GM19240 (cell line): ENCODE data around the gene CNN1.
"Not testable (repeated sequence)": the region's sequence is repeated elsewhere in the genome, so short reads cannot be mapped to it uniquely, and the experiment has no call there.

Experiments
- DNase-seq: peaks from one replicate; pipeline ENCODE4 v3.0.0; 2011; ENCODE audit warnings: low spot score; ENCODE audit not compliant: insufficient read length

The CNN1 gene

DNA sequence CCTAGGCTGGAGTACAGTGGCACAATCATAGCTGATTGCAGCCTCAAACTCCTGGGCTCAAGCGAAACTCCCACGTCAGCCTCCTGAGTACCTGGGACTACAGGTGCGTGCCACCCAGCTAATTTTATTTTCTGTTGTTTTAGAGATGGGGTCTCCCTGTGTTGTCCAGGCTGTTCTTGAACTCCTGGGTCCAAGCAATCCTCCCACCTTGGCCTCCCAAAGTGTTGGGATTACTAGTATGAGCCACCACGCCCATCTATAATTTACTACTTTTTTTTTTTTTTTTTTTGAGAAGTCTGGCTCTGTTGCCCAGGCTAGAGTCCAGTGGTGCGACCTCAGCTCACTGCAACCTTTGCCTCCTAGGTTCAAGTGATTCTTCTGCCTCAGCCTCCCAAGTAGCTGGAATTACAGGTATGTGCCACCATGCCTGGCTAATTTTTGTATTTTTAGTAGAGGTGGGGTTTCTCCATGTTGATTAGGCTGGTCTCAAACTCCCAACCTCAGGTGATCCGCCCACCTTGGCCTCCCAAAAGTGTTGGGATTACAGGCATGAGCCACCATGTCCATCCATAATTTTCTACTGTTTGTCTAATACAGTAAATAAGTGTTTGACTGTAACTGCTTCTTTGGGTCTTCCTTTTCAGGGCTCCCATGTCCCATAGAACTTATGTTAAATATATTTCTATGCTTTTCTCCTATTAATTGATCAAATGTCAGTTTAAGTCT lies 25.6 kb downstream of the CNN1 start:
- DNase-seq, result not testable (repeated sequence)

DNA sequence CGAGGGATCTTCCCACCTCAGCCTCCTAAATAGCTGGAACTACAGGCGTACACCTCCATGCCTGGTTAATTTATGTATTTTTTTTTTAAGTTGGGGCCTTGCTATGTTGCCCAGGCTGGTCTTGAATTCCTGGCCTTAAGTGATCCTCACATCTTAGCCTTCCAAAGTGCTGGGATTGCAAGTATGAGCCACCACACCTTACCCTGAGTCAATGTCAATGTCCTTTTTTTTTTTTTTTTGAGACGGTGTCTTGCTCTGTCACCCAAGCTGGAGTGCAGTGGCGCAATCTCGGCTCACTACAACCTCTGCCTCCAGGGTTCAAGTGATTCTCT lies 27.0 kb downstream of the CNN1 start:
- DNase-seq, result not testable (repeated sequence)

DNA sequence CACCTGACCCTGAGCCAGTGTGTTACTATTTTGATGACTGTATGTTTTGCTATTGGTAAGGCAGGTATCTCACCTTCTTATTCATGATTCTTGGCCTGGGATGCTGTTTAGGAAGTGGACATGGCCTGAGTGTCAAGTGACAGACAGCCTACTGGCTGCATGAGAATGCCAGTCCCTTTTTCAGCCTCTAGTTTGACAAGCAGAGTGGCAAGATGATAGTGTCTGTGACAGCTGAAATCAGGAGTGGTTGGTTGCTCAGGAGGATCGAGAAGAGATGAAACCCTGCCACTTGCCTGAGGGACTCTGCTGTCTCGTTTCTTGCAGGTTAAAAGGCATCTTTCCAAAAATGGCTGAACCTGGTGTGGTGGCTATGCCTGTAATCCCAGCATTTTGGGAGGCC lies 27.5 kb downstream of the CNN1 start:
- no peak for DNase-seq

DNA sequence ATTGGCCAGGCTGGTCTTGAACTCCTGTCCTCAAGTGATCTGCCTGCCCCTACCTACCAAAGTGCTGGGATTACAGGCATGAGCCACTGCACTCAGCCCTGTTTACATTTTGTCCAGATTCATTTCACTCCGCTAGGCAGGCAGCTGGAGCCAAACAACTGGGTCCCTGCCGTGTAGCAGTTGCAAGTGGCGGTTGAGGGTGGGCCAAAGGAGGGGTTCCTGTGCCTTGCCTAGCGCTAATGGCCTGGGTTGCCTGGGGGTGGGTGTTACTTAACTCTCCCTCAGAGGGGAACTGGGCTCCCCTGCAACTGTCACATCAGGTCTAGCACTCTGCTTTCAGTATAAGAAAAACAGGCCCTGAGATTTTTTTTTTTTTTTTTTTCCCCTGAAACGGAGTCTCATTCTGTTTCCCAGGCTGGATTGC lies 31.4 kb downstream of the CNN1 start:
- DNase-seq, result no peak

DNA sequence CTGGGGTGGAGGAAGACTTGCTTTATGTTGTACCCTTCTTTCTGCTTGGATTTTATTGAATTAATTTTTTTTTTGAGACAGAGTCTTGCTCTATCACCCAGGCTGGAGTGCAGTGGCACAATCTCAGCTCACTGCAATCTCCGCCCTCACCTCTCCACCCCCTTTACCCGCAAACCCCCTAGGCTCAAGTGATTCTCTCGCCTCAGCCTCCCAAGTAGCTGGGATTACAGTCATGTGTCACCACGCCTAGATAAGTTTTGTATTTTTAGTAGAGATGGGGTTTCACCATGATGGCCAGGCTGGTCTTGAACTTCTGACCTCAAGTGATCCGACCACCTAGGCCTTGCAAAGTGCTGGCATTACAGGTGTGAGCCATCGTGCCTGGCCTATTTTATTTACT lies 34.7 kb downstream of the CNN1 start:
- not testable (repeated sequence) for DNase-seq

DNA sequence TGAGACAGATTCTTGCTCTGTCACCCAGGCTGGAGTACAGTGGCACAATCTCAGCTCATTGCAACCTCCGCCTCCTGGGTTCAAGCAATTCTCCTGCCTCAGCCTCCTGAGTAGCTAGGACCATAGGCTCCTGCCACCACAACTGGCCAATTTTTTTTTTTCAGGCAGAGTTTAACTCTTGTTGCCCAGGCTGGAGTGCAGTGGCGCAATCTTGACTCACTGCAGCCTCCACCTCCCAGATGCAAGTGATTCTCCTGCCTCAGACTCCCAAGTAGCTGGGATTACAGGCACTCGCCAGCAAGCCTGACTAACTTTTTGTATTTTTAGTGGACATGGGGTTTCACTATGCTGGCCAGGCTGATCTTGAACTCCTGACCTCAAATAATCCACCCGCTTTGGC lies 35.1 kb downstream of the CNN1 start:
- DNase-seq, result not testable (repeated sequence)

DNA sequence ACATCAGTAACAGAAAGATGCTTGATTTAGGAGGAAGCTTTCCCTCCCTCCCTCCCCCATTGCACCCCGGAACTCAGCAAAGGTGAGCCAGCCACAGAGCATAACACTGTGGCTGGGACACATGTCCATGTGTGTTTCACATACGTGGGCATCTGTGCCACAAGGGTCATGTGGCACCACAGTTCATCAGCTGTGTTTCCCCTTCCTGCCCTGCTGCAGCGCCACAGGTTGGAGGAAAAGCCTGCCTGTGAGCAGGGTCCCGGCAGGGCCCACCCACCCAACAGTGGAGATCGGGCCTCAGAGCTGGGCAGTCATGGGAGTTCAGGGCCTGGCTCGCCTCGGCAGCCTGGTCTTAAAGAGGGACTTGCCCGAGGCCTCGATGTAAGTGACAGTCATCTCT lies 36.0 kb downstream of the CNN1 start:
- DNase-seq, result no peak

DNA sequence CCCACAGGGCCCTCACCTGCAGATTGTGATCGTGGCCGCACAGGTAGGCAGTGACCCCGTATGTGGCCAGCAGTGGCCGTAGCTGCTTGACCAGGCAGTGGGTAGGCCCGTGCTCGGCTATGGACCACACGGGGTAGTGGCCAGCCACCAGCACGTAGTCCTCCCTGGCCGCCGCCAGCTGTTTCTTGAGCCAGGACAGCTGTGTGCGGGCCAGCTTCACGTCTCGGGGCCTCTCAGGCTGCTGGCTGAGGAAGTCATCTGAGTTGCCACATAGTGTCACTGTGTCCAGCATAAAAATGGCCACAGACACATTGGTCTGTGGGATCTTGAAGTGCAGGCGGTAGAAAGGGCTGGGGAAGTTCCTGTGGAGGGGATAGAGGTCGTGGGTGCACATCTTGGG lies 37.6 kb downstream of the CNN1 start:
- DNase-seq, result no peak

DNA sequence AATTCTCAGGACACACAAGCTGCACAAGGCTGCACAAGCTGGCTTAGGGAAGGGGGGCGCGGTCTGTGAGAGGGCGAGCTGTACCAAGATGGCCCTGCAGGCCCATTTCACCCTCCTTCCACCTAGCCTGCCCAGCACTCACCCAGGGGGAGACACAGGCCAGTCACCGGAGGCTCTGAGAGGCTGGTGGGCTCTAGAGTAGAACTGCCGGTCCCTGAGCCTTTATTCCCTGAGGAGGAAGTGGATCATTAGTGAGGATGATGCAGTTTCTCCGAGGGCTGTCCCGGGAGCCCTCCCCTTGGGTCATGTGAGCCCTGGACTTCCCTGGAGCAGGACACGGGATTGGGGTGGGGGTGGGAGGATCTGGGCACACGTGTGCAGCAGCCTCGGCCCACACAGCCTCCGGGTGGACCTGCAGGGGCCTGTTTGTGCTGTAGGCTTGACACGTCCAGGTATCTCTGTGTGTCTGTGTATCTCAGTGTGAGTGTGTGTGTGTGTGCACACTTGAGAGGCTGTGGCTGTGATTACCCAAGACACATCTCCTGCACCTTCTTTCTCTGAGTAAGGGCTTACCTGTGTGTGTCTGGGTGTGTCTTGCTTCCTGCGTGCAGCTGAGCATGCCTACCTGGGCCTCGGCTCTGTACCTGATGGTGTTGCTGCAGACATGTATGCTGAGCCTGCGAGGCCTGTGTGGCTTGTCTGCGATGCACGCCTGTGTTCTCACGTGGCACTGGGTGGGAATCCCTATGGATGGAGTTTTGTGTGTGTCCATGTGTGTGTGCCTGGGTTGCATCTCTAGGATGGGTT lies 39.0 kb downstream of the CNN1 start, which contains the start of gene ACP5:
TSS of gene ACP5 (minus strand) at position 195 of the 807 bp plus-strand sequence. CDS start 328 bp downstream, outside the sequence.
- DNase-seq, result no peak

DNA sequence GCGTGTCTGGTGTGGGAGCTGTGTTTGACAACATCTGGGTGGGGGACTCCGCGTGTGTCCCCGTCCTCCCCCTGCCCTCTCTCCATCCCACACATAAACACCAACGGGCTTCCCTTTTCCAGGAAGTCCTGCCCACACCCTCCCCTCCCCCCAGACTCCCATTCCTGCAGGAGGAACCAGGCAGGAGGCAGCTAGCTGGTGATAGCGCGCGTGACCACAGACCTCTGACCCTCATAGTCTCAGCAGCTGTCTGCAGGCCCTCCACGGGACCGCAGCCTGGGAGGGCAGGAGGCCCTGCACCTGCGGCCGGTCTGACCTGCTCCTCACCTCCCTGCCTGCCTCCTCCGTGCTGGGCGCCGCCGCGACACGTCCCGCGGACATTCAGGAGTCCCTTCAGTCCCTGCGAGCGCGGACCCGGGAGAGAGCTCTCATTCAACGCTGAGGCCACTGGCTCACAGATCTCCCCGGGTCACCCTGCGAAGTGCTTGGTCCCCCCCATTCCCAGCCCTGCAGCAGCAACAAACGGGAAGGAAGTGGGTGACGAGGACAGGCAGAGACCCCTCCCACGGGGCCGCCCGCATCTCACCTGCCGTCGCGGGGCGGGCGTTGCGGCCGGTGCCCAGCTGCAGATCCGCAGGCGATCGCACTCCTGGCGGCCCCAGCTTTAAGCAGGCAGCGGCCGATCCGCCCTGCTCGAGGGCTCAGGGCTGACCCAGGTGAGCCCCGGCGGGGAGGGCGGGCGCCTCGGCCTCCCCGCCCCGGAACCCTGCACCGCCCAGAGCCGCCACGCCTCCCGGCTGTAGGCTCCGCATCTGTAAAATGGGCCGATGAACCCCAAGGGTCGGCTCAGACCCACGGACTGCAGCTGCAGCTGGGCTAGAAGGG lies 39.8 kb downstream of the CNN1 start:
- no peak for DNase-seq

DNA sequence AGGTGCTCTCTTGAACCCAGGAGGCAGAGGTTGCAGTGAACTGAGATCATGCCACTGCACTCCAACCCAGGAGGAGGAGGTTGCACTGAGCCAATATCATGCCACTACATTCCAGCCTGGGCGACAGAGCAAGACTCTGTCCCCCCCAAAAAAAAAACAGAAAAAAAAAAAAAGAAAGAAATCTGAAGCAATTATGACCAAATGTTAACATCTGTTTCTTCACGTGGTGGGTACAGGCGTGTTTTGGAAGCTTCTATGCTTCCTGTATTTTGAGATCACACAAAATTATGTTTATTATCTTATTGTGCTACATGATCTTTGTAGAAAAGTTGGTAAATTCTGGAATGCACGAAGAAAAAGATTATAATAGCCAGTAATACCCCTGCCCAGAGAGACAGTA lies 41.5 kb downstream of the CNN1 start:
- no peak for DNase-seq

DNA sequence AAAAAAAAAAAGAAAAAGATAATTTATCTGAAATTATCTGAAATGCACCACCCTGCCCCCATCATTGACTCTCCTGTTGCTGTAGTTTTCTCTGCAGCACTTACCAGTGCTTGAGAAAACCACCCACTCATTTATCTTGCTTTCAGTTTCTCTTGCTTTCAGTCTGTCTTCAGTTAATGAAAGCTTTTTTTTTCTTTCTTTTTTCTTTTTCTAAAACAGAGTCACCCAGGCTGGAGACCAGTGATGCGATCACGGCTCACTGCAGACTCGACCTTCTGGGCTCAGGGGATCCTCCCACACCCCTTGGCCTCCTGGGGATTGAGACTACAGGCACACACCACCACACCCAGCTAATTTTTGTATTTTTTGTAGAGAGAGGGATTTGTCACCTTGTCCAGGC lies 43.1 kb downstream of the CNN1 start:
- peak; percentile 71 for DNase-seq

DNA sequence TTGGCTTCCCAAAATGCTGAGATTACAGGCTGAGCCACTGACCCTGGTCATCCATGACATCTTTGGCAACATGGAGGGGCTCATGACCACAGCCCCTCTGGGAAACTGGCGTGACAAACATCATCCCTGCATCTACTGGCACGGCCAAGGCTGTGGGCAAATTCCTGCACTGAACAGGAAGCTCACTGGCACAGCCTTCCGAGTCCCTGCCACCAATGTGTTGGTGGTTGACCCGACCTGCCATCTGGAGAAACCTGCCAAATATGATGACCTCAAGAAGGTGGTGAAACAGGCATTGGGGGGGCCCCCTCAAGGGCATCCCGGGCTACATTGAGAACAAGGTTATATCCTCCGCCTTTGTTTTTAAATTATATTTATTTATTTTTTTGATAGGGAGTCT lies 47.7 kb downstream of the CNN1 start:
- no peak for DNase-seq

DNA sequence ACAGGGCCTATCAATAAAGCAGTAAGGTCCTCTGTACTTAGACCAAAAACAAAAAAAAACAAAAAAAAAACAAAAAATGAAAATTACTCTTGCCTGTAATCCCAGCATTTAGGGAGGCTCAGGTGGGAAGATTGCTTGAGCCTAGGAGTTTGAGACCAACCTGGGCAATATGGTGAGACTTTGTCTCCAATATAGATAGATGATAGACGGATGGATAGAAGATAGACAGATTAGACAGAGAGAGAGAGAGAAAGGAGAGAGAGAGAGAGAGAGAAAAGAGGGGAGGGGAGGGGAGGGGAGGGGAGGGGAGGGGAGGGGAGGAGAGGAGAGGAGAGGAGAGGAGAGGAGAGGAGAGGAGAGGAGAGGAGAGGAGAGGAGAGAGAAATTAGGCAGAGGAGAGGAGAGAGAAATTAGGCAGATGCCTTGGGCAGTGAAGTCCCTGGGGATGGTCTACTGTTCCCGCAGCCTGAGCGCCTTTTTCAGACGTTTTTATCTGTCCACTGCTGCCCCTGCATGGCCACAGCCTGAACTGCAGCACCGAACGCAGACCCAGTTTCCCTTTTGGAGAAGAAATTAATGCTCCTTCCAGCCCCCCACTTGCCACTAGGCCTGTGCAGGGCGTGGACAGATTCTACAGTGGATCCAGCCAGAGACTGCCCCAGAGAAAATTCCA lies 48.8 kb downstream of the CNN1 start:
- DNase-seq, result peak; percentile 47

DNA sequence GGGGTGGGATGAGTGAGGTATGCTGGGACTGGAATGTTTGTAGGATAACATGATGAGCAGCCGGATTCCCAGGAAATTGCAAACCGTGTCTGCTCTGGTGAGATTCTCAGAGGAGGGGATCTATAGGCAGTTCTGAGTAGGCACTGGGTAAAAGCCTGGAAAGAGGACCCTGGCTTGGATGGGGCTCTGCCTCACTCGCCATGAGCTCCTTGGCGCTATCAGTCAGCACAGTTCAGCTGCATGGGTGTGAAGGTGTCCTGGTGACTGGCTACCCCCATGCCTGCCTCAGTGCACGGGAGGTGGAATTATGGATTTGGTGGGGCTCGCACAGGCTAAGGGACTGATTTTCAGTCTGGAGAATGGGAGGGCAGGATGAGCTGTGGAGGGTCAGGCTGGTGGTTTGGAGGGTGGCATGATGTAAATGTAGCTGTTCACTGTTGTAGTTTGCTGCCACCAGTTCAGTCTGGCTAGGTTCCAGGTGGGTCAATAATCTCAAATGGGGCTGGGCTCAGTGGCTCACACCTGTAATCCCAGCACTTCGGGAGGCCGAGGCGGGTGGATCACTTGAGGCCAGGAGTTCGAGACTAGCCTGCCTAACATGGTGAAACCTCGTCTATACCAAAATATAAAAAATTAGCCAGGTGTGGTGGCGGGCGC lies 49.5 kb downstream of the CNN1 start:
- DNase-seq, result no peak

DNA sequence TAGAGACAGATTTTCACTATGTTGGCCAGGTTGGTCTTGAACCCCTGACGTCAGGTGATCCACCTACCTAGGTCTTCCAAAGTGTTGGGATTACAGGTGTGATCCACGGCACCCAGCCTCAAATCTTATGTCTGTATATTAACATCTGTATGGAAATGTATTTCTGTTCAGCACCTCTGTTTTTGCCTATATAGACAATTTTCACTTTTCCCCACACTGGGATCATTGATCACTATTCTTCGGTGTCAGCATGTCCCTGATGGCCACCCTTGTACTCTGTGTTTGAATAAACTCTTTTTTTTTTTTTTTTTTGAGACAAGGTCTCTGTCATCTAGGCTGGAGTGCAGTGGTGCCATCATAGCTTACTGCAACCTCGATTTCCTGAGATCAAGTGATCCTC lies 55.4 kb downstream of the CNN1 start:
- no peak for DNase-seq

DNA sequence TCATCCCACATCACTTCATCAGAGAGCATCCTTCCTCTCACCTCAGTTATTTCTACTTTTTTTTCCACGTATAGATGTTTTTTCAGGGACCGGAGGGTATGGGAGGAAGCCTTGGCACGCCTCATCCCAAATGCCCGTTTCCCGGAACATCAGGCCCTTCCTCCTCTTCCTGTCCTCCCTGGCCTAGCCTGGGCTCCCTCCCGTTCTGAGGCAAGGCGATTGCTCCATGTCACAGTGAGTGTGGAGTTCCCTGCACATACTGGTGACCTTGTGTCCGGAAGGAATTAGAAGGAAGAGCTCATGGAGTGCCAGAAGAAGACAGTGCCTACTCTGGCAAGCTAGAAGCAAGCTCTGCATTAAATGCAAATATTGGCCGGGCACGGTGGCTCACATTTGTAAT lies 57.5 kb downstream of the CNN1 start:
- no peak for DNase-seq

DNA sequence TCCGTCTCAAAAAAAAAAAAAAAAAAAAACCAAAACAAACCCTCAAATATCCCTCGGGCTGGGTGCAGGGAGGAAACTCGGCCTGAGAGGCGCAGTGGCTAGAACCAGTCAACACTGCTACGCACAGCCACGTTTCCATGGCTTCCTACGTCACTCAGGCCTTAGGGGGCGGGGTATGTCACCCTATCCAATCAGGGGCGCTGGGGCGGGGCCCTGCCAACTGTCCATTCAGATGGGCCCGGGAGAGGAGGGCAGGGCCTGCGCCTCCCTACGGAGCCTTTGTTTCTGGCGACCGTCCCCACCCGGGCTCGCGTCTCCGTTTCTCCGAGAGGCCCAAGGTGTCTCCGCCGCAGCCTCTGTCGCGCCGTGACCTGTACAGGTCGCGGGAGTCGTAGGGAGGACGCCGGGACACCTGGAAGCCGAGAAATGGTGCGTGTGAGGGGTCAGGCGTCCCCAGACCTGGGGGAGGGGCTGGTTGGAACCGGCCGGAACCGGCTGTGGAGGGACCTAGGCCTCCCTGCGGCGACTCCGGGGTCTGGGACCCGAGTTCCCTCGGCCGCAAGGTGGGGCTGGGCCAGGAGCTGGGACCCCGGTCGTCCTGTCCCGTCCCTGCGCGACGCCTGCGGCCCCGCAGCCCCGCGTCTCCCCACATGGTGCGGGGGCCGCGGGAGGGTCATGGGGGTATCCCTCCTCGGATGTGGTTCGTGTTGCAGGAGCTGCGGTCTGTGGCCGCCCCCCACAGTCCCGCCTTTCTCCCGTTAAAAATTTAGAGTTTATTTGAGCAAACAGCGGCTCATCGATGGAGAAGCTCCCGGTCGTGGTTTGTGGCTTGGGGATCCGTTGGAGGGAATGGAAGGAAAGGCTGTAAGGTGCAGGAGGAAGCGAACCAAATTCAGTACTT lies 58.8 kb downstream of the CNN1 start, which contains the start of gene ZNF627:
TSS of gene ZNF627 (plus strand) at position 282 of the 901 bp plus-strand sequence. CDS start at position 427, 145 bp downstream.
- DNase-seq, result peak; percentile 92

DNA sequence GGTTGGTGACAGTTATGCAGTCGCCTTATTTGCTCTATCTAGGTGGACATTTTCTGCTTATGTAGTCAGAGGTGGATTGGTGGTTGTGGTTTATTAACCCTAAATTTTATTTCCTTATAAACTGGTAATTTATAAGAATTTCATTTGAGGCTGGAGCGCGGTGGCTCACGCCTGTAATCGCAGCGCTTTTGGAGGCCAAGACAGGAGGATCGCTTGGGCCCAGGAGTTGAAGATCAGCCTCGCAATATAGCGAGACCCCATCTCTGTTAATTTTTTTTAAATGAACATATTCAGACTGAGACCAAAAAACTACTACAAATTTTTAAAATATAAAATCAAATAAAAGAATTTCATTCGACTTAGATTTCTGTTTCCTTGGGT lies 59.4 kb downstream of the CNN1 start:
- DNase-seq, result no peak

DNA sequence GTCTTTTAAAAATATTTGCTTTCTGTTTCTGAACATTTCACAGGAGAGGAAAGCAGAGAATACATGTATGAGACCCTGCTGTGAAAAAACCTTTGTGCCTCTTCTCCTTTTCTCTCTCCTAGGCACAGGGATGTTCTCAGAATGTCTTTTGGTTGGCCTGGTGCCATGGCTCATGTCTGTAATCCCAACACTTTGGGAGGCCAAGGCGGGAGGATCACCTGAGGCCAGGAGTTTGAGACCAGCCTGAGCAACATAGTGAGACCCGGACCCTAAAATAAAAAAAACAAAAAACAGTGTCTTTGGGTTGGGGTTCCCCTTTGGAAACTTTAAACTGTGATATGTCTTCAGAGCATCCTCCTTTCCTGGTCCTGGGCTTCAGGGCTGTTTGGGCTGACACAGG lies 60.1 kb downstream of the CNN1 start:
- DNase-seq, result no peak
